GM18867 (cell line): ENCODE measurements around the gene RABL2A.
"Not testable (repeated sequence)": the region's sequence is repeated elsewhere in the genome, so short reads cannot be mapped to it uniquely, and the experiment has no call there.

ENCODE experiments used
- ATAC-seq: cut with Tn5 transposase; IDR thresholded peaks from one replicate; pipeline ENCODE4 v1.9.1; 2021; ENCODE audit warnings: mild to moderate bottlenecking, moderate library complexity; ENCODE audit not compliant: unreplicated experiment

Gene RABL2A

DNA sequence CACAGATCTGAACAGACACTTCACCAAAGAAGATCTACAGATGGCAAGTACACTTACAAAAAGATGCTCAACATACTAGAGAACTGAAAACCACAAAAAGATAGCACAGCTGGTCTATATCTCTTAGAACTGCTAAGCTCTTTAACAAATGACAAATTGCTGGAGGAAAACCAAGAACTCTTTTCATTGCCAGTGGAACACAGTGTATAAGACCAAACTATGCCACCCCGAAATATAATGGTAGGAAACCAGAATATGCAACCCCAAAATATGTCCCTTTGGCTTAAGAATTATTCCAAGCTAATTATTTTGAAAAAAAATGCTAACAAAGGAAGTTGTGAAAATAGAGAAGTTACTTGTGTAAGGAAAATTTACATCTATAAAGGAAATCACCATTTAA is 21.0 kb upstream of the RABL2A start:
- ATAC-seq, result not testable (repeated sequence)

DNA sequence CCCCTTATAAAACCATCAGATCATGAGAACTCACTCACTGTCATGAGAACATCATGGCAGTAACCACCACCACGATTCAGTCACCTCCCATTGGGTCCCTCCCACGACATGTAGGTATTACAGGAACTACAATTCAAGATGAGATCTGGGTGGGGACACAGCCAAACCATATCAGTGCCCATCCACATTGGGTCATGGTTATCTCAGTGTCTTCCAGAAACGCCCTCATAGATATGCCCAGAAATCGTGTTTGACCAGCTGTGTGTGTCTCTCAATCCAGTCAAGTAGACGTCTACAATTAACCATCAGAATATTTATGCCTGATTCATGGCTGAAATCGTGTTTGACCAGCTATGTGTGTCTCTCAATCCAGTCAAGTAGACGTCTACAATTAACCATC is 17.2 kb upstream of the RABL2A start:
- not testable (repeated sequence) for ATAC-seq

DNA sequence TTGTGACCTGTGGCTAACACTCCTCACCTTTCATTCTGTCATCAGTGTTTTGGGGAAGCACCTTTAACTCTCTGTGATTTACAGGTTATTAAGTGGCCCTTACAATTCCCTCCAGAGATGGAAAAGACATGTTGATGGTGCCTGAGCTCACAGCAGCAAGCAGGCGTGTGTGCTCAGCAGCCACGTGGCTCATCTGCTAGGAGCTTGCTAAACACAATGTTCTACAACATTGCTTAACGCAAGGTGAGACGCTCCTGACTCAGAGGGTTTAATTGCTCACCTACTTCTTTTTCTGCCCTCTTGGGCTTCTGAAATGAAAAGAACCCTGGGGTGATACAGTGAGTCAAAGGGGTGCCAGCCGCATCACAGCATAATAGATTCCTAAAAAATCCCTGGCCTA is 6.1 kb upstream of the RABL2A start:
- not testable (repeated sequence) for ATAC-seq

DNA sequence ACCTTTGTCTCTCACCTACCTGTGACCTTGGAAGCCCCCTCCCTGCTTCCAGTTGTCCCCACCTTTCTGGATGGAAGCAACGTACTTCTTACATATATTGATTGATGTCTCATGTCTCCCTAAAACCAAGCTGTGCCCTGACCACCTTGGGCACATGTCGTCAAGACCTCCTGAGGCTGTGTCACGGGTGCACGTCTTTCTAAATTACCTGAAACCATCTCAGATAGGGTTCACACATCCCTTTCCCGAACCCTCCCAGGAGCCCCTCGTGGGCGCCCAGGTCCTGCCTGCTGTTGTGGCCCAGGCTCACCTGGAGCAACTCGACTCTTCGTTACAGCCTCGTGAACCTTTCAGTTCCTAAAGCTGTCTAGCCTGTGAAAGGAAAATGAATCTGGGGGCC is 1.2 kb upstream of the RABL2A start:
- not testable (repeated sequence) for ATAC-seq

DNA sequence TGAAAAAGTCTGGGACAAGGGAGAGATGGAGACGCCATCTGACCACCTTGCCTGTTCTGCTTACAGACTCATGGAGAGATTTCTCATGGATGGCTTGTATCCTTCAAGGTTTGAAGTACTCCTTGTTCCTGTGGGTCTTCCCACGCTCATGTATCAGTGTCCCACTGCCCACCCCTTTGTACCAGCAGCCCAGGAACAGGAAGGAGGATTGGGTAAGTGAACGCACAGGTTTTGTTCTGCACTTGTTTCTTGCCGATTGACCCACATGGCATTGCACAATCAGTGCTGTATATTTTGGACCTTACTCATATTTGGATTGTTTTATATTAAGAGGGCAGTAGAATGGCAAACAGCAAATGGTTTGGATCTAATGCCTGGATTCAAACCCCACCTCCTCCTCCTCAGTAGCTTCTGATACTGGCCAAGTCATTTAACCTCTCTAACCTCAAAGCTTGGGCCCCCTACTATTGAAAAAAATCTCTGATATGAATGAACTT is 5.8 kb downstream of the RABL2A start:
- ATAC-seq, result not testable (repeated sequence)

DNA sequence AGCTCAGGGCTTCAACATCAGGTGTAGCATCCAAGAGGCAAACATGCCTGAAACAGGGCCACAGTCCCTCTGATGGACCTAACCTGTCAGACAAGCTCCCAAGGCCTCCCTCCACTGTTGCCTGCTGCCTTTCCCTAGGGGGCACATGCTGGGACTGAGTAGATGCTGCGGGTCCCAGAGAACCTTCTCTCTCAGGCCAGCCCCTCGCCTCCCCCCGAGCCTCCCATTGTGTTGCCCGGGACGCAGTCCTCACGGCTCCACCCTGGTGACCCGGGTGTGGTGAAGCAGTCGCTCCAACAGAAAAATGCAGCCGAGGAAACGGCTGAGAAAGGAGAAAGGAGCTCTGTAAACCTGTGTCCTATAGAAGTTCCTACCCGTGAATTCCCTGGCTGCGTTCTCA is 8.3 kb downstream of the RABL2A start:
- not testable (repeated sequence) for ATAC-seq

DNA sequence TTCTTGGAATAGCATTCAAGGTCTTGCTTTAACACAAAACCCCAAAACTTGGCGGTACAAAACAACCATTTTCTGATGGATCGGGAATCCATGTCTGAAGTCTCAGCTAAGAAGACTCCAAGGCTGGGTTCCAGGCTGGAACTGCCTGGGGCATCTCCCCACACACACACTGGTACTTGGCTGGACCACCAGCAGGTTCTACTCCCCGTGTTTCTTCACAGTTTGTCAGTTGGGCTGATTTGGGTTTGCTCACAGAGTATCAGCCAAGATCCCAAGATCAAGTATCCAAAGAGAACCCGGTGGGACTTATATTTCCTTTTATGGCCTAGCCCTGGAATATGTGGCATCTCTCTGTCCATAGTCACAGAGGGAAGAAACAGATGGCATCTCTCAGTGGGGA is 9.2 kb downstream of the RABL2A start:
- ATAC-seq, result not testable (repeated sequence)

DNA sequence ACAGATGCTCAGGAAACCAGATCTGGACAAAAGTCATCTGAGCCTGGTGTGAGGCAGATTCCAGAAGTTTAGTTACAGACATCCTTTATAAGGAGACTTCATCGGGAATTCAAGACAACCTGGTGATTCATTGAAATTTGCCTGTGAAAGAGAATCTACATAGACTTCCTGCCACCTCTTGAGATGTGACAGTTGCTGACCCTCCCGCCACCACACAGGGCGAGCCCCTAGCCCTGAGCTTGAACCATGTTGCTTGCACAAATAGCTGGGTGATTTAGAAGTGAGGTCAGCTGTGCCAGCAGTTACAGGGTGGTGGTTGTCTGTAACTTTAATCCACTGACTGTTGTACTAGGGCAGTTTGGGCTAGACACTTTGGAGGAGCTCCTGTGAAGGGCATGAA is 11.0 kb downstream of the RABL2A start:
- ATAC-seq, result not testable (repeated sequence)

DNA sequence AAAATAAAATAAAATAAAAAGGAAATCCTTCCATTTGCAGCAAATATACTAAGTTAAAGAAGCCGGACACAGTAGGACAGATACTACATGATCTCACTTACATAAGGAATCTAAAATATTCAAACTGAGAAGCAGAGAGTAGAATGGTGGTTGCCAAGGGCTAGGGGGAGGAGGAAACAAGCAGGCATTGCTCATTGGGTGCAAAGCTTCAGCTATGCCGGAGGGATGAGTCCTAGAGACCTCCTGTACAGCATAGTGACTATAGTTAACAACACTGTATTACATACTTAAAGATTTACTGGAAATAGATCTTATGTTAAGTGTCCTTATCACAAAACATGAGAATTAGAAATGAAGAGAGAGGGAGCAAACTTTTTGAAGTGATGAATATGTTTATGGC is 19.2 kb downstream of the RABL2A start:
- not testable (repeated sequence) for ATAC-seq

DNA sequence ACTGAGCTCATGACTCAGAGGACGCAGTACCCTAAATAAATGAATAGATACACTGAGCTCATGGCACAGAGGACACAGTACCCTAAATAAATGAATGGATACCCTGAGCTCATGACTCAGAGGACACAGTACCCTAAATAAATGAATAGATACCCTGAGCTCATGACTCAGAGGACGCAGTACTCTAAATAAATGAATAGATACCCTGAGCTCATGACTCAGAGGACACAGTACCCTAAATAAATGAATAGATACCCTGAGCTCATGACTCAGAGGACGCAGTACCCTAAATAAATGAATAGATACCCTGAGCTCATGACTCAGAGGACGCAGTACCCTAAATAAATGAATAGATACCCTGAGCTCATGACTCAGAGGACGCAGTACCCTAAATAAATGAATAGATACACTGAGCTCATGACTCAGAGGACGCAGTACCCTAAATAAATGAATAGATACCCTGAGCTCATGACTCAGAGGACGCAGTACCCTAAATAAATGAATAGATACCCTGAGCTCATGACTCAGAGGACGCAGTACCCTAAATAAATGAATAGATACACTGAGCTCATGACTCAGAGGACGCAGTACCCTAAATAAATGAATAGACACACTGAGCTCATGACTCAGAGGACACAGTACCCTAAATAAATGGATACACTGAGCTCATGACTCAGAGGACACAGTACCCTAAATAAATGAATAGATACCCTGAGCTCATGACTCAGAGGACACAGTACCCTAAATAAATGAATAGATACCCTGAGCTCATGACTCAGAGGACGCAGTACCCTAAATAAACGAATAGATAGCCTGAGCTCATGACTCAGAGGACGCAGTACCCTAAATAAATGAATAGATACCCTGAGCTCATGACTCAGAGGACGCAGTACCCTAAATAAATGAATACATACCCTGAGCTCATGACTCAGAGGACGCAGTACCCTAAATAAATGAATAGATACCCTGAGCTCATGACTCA is 24.1 kb downstream of the RABL2A start:
- not testable (repeated sequence) for ATAC-seq

DNA sequence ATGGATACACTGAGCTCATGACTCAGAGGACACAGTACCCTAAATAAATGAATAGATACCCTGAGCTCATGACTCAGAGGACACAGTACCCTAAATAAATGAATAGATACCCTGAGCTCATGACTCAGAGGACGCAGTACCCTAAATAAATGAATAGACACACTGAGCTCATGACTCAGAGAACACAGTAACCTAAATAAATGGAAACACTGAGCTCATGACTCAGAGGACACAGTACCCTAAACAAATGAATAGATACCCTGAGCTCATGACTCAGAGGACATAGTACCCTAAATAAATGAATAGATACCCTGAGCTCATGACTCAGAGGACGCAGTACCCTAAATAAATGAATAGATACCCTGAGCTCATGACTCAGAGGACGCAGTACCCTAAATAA is 25.5 kb downstream of the RABL2A start:
- not testable (repeated sequence) for ATAC-seq

DNA sequence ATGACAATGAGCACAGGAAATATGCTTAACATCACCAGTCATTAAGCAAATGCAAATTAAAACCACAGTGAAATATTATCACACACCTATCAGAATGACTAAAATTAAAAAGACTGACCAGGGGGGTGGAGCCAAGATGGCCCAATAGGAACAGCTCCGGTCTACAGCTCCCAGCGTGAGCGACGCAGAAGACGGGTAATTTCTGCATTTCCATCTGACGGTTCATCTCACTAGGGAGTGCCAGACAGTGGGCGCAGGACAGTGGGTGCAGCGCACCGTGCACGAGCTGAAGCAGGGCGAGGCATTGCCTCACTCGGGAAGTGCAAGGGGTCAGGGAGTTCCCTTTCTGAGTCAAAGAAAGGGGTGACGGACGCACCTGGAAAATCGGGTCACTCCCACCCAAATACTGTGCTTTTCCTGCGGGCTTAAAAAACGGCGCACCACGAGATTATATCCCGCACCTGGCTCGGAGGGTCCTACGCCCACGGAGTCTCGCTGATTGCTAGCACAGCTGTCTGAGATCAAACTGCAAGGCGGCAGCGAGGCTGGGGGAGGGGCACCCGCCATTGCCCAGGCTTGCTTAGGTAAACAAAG is 29.1 kb downstream of the RABL2A start:
- ATAC-seq, result peak; percentile 99

DNA sequence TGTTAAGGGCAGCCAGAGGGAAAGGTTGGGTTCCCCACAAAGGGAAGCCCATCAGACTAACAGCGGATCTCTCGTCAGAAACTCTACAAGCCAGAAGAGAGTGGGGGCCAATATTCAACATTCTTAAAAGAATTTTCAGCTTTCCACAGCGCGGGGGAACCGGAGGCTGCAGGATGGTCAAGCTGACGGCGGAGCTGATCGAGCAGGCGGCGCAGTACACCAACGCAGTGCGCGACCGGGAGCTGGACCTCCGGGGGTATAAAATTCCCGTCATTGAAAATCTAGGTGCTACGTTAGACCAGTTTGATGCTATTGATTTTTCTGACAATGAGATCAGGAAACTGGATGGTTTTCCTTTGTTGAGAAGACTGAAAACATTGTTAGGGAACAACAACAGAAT is 30.7 kb downstream of the RABL2A start:
- not testable (repeated sequence) for ATAC-seq

DNA sequence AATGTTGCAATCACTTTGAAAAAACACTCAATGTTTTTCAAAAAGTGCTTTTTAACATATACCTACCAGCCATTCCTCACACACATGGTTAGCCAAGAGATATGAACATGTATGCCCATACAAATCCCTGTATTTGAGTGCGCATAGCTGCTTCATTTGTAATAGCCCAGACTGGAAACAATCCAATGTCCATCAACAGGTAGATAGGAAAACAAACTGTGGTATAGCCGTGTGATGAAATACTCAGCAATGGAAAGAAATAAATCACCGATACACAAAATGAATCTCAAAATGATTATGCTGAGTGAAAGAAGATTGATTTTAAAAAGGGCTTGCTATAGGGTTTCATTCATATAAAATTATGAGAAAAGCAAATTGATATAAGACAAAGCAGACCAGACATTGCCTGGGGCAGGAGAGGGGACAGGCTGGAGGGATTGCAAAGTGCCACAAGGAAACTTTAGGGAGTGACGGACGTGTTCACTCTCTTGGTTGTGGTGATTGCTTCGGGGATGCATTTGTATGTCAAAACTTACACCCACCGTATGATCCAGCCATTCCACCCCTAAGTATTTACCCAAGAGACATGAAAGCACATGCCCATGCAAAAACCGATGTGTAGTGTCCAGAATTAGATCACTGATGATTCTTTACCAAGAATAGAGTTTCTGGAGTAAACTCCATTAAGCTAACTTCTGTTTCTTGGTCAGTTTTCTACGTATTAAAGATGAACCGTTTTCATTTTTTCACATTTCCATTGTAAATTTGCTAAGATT is 36.4 kb downstream of the RABL2A start:
- ATAC-seq, result not testable (repeated sequence)

DNA sequence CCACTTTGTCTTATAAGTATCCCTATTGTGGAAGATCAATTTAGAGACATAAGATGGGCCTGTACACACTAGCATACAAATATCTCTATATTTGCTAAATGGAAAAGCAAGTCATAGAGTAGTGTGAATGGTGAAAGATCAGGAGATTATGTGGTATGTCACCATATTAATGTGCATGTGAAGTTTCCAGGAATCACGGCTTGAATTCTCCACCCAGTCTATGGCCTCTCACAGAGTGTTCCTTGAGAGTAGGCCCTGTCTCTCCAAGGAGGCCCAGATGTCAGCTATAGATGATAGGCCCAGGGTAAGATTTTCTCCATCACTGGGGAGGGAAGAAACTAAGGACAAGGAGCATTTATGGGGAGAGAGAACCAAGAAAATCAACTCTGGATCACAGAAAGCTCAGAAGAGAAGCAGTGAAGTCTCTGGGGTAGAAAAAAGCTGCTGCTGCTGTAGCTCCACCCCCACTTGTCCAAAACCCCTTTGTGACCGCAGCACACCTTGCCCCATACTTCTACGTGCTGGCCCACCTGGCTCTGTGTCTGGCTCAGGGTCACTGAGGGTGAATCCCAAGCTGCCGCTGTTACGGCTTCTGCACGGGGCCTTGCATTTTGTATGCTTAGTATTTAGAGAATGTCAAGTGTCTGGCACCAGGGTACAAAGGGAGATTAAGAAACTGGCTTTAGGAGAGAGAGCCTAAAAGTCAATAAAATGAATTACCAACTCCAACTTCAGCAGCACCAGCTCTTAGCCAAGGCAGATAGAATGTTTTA is 37.9 kb downstream of the RABL2A start:
- not testable (repeated sequence) for ATAC-seq

DNA sequence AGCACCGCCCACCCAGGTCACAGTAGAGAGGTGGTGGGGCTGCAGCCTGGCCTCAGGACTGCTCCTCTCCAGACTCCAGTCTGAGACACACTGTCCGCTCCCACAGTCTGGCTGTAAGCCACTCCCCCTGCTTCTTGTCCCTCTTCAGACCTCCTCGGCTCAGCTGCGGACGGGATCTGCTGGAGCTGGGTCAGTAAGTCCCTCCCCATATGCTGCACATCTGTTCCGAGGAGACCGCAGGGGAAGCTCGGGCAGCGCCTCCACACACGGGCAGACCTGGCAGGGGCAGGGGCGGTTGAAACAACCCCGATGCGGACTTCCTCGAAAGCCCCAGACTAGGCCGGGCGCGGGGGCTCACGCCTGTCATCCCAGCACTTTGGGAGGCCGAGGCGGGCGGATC is 41.9 kb downstream of the RABL2A start:
- not testable (repeated sequence) for ATAC-seq

DNA sequence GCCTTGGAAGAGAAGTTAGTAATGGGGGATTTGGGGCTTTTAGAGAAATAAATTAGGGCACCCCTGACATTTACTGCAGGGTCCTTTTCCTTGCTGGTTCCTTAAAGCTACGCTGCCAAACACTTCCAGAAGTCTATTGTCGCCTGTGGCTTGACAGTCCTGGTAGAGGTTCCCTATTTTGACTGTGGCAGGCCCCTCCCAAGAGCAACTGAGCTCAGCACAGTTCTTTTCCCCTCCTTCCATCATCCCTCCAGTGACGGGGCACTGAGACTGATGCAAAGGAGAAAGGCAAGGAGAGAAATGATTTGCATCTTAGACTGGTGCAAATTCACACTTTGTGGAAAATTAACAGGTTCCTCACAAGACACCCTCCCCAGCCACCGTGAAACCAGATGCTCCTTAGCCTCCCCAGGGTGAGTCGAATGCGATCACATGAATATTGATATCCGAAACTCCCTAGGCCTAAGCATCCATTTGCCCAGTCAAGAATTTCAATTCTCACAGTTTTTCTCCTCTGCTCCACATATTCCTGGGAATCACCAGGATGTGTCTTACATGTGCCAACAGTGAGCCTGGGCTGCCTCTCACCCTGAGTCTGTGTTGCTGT is 45.4 kb downstream of the RABL2A start:
- no peak for ATAC-seq

DNA sequence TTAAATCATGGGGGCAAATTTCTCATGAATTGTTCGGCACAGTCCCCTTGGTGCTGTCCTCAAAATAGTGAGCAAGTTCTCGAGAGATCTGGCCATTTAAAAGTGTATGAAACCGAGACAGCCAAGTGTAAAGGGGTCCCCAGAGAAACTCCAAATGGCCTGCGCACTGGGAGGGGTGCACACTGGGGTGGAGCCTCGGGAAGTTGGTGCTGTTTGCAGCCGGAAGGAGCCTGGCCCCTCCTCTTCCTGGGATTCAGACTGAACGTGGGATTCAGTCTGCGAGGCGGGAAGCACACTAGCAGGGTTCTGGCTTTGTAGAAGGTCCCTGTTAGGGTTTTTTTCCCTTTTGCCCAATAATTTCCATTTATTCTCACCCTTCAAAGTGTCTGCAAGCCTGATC is 48.8 kb downstream of the RABL2A start:
- no peak for ATAC-seq

DNA sequence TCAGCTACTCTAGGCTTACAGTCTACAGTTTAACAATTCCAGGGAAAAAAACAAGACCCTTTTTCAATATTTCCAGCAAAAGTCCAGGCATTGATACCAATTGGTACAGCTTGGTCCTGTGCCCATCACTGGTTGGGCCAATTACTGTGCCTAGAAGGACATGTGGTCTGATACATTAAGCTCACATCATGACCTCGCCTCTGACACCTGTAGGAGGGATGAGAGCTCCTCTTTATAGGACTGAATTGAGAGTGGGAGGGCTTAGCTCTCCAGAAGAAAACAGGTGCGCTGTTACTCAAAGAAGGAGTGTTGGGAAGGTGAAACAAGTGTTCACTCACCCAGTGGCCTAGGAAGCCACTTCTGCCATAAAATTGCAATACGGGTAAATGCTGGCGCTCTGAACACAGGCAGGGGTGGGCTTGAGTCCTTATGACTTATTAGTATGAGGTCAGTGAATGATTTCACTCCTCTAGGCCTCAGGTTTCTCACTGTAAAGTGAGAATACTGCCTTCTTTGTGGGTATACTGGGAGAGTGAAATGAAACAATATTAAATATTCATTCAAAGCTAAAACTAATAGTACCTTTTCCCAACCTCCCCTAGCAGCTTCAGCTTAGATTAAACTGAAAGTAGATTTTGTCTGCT is 49.7 kb downstream of the RABL2A start:
- ATAC-seq, result no peak
